ENCODE results near the gene DNAJC3.
"Not testable (repeated sequence)": the region's sequence is repeated elsewhere in the genome, so short reads cannot be mapped to it uniquely, and the experiment has no call there.

Gene DNAJC3

GRCh38 chr13:95713651-95714050 is 36.7 kb downstream of the DNAJC3 start:
- in situ Hi-C loops (cut with MboI; ENCODE audit: low sequenced_read_pairs) = no loop called here

- in situ Hi-C loops (cut with MboI; ENCODE audit: low sequenced_read_pairs) = no loop called here
Measured at GRCh38 chr13:95714142-95714832, 37.3 kb downstream of the DNAJC3 start.

- in situ Hi-C loops (cut with MboI; ENCODE audit: low sequenced_read_pairs) = no loop called here
Measured at GRCh38 chr13:95716231-95716630, 39.3 kb downstream of the DNAJC3 start.

GRCh38 chr13:95722241-95722640 is 45.3 kb downstream of the DNAJC3 start:
- in situ Hi-C loops (cut with MboI; ENCODE audit: low sequenced_read_pairs) = no loop called here

GRCh38 chr13:95723438-95723837 is 46.5 kb downstream of the DNAJC3 start:
- in situ Hi-C loops (cut with MboI; ENCODE audit: low sequenced_read_pairs) = no loop called here

GRCh38 chr13:95724252-95724651 is 47.3 kb downstream of the DNAJC3 start:
- in situ Hi-C loops (cut with MboI; ENCODE audit: low sequenced_read_pairs) = no loop called here

- in situ Hi-C loops (cut with MboI; ENCODE audit: low sequenced_read_pairs) = no loop called here
Measured at GRCh38 chr13:95726876-95727275, 49.9 kb downstream of the DNAJC3 start.

- in situ Hi-C loops (cut with MboI; ENCODE audit: low sequenced_read_pairs) = no loop called here
Measured at GRCh38 chr13:95728957-95729356, 52.0 kb downstream of the DNAJC3 start.

- in situ Hi-C loops (cut with MboI; ENCODE audit: low sequenced_read_pairs) = no loop called here
Measured at GRCh38 chr13:95734124-95734523, 57.2 kb downstream of the DNAJC3 start.

- in situ Hi-C loops (cut with MboI; ENCODE audit: low sequenced_read_pairs) = not testable (repeated sequence)
Measured at GRCh38 chr13:95740071-95740978, 63.4 kb downstream of the DNAJC3 start.

GRCh38 chr13:95740979-95741320 is 64.0 kb downstream of the DNAJC3 start:
- in situ Hi-C loops (cut with MboI; ENCODE audit: low sequenced_read_pairs) = no loop called here

GRCh38 chr13:95741584-95742563 is 64.9 kb downstream of the DNAJC3 start:
- in situ Hi-C loops (cut with MboI; ENCODE audit: low sequenced_read_pairs) = no loop called here

GRCh38 chr13:95743192-95743591 is 66.3 kb downstream of the DNAJC3 start:
- in situ Hi-C loops (cut with MboI; ENCODE audit: low sequenced_read_pairs) = no loop called here

- in situ Hi-C loops (cut with MboI; ENCODE audit: low sequenced_read_pairs) = no loop called here
Measured at GRCh38 chr13:95745289-95745688, 68.3 kb downstream of the DNAJC3 start.

GRCh38 chr13:95745752-95746151 is 68.8 kb downstream of the DNAJC3 start:
- in situ Hi-C loops (cut with MboI; ENCODE audit: low sequenced_read_pairs) = no loop called here

- in situ Hi-C loops (cut with MboI; ENCODE audit: low sequenced_read_pairs) = no loop called here
Measured at GRCh38 chr13:95749545-95749944, 72.6 kb downstream of the DNAJC3 start.

- in situ Hi-C loops (cut with MboI; ENCODE audit: low sequenced_read_pairs) = no loop called here
Measured at GRCh38 chr13:95752677-95753076, 75.7 kb downstream of the DNAJC3 start.

- in situ Hi-C loops (cut with MboI; ENCODE audit: low sequenced_read_pairs) = no loop called here
Measured at GRCh38 chr13:95754069-95754468, 77.1 kb downstream of the DNAJC3 start.

- in situ Hi-C loops (cut with MboI; ENCODE audit: low sequenced_read_pairs) = no loop called here
Measured at GRCh38 chr13:95756072-95756471, 79.1 kb downstream of the DNAJC3 start.

GRCh38 chr13:95762626-95763025 is 85.7 kb downstream of the DNAJC3 start:
- in situ Hi-C loops (cut with MboI; ENCODE audit: low sequenced_read_pairs) = not testable (repeated sequence)

- in situ Hi-C loops (cut with MboI; ENCODE audit: low sequenced_read_pairs) = no loop called here
Measured at GRCh38 chr13:95763601-95764000, 86.7 kb downstream of the DNAJC3 start.

All from HL-60/S4 treated with retinoic acid at 250 ng/mL for 4 days and 3 days (cell line).